Cerebellar nuclear complex (tissue), 1 donor: Measurements from ENCODE around the gene MSL3B.

Source experiments
- DNase-seq, 2 experiments: peaks; one replicate each; lab custom pipeline; 2025; lab: John Stamatoyannopoulos, UW

Gene MSL3B

DNA sequence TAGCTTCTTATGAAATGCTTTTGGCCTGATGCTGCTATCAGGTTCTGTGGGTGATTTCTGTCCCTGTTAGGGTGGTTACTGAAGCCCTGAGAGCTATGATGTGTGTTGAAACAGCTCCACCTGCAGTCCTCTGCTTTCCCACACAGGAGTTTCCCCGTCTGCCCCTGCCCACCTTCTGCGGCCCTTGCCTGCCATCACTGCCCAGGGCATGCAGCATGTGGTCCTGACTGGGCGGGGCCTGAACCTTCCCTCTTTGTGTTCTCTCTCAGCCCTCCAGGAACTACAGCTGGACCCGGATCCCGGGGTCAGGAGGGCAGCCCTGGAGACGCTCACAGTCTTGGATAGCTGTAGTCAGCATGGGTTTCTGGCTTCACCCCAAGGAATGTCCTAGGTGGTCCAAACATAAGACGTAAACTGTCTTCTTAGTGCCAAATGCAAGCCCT is 35.3 kb downstream of the MSL3B start:
- no peak for DNase-seq

DNA sequence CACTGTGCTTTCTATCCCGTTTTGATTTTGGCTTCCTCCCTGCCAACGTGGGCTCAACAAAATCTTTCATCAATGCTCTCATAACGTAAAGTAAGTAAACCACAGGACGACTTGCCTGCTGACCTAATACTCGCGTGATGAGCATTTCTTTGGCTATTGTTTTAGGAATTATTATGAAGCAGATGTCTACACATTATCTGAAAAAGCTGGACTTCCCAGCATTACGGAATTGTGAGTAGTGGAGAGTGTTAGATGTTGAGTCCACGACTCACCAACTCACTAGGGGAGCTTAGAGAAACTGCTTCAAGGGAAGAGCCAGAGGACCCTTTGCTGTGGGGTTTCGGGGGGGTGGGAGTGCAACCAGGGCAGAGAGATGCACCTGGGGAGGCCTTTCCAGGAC is 35.8 kb downstream of the MSL3B start:
- no peak for DNase-seq

- no peak for DNase-seq
These were observed 36.3 kb downstream of the MSL3B start for GRCh38 chr2:233831861-233832260.

GRCh38 chr2:233831011-233831721 is 37.0 kb downstream of the MSL3B start:
- DNase-seq: no peak

- no peak for DNase-seq
These were observed 37.9 kb downstream of the MSL3B start for GRCh38 chr2:233830111-233830802.

DNA sequence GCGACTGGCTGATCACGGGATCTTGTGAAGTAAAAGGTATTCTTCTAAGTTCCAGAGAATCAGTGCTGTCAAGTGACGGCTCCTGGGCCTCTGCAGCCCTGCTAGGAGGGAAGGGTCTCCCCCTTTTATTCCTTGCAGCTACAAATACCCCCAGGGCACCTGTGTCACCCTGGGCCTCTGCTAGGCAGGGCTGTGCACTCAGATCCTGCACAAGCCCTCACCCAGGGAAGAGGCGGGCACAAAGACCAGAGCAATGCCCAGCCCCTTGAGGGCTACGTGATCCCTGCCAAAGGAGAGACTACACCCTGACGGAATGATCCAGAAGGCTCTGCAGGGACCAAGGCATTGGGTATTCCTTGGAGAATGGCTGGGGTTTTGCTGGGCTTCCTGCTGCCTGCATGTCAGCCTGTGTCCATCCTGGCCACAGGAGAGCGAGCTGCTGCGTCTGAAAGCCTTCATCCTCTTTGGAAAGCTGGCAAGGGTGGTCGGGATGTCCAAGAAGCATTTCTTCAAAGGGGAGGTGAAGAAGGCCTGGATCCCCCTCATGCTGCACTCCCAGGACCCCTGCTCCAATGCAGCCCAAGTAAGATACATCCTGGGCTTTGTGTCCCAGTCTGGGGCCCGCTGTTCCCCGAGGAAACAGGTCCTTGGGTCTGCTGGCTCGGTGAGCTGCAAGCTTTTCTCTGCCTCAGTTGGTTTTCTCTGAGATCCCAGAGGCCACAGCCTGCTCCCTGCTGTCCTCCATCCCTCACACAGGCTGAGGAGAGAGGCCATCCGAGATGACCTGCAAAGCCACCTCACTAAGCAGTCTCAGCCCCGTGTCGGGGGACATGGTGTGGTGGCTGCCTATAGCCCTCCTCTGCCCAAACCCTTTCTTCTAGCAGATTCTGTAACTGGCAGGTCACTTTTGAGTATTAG is 38.7 kb downstream of the MSL3B start:
- no peak for DNase-seq

GRCh38 chr2:233828546-233829192 is 39.5 kb downstream of the MSL3B start:
- DNase-seq: no peak

- no peak for DNase-seq
These were observed 43.8 kb downstream of the MSL3B start for GRCh38 chr2:233824373-233824772.

GRCh38 chr2:233823731-233824121 is 44.5 kb downstream of the MSL3B start:
- DNase-seq: no peak

GRCh38 chr2:233822781-233823730 is 45.1 kb downstream of the MSL3B start:
- DNase-seq: no peak

DNA sequence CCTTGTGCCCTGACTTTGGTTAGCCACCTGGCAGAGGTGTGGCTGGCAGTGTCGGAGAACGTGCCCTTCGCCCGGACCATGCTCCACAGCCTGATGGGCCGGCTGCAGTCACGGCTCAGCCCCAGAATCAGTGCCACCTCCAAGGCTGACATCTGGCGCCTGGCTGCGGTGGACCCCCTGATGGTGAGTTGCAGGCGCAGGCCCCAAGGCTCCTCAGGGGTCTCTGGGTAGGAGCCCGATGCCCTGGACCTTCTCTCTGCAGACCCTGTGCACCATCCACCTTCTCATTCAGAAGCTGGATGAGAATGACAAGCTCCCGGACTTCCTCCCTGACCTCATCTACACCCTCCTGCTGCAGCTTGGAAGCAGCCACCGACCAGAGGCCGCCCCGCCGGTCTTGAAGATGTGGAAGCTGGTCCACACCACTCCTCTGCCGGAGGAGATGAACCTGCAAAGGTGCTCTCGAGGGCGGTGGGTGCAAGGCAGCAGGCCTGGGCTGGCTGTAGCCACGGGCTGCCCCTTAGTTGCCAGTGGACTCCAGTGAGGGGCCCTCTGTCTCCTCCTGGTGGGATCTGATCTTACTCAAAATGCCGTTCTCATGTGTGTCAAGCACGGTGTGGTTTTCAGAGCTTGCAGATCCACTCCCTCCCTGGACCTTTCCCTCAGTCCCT is 46.0 kb downstream of the MSL3B start:
- DNase-seq: no peak

GRCh38 chr2:233821709-233822100 is 46.5 kb downstream of the MSL3B start:
- no peak for DNase-seq

GRCh38 chr2:233821196-233821595 is 47.0 kb downstream of the MSL3B start:
- DNase-seq: no peak

GRCh38 chr2:233820774-233821105 is 47.4 kb downstream of the MSL3B start:
- no peak for DNase-seq

GRCh38 chr2:233819884-233820773 is 48.1 kb downstream of the MSL3B start:
- no peak for DNase-seq

DNA sequence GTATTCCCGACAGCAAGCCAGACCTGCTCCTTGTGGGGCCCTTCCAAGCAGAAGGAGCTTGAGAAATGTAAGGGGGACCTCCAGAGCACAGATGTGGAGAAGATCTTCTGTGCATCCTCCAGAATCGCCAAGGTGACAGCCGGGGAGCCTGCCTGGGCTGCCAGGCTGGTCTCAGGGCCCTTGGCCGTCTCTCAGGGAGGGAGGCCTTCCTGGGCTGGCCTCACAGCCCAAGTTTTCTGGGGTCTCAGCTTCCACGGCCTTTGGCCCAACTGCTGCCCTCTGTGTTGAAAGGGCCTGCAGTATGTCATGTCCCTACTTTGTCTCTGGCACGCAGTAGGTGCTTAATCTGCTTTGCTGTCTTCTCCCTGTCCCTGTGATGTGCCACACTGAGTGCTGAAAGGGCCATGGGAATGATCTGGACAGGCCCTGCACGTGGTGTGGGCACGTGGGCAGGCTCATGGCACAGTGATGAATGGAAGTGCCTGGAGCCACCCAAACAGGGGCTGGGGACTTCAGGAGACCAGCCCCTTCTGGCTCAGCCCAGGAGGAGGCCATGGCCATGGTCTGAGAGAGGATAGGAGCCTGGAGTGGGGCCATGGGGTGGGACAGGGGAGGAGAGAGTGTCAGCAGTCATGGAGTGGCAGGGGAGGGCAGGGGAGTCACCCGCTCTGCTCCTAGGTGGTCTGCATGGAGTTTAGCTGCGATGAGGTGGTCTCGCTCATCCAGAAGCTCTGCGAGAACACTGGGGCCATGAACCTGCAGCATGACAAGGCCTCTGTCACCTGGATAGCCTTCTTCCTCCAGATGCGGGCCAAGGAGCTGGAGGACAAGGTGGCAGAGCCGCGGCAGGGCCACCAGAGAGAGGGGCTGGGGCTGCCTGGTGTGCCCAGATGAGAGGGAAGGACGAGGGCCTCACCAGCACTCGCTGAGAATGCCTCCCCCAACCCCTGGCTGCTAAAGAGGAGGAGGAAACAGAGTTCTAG is 49.3 kb downstream of the MSL3B start:
- DNase-seq: no peak

GRCh38 chr2:233817995-233818638 is 50.1 kb downstream of the MSL3B start:
- no peak for DNase-seq
